Epithelial cell of esophagus (primary cell): Measurements from ENCODE around the gene PRKCZ.
A peak's percentile ranks its signal among the peaks of the same experiment; 100 is the strongest.

Source experiments
- DNase-seq: peaks from one replicate; pipeline ENCODE4 v3.0.0; 2010; ENCODE audit warnings: low read depth
- H3K4me3 ChIP-seq: 2 replicates; pipeline ENCODE4 v1.5.1; 2011; ENCODE audit warnings: mild to moderate bottlenecking, low read length, control low read depth
- TF ChIP-seq, protein P1 (sequence below): IDR thresholded peaks from 2 replicates; pipeline ENCODE4 v1.5.1; 2011; ENCODE audit warnings: low read depth, mild to moderate bottlenecking, low read length, control low read depth, inconsistent platforms; ENCODE audit not compliant: insufficient read depth; ENCODE audit errors: missing control alignments

The PRKCZ gene

DNA sequence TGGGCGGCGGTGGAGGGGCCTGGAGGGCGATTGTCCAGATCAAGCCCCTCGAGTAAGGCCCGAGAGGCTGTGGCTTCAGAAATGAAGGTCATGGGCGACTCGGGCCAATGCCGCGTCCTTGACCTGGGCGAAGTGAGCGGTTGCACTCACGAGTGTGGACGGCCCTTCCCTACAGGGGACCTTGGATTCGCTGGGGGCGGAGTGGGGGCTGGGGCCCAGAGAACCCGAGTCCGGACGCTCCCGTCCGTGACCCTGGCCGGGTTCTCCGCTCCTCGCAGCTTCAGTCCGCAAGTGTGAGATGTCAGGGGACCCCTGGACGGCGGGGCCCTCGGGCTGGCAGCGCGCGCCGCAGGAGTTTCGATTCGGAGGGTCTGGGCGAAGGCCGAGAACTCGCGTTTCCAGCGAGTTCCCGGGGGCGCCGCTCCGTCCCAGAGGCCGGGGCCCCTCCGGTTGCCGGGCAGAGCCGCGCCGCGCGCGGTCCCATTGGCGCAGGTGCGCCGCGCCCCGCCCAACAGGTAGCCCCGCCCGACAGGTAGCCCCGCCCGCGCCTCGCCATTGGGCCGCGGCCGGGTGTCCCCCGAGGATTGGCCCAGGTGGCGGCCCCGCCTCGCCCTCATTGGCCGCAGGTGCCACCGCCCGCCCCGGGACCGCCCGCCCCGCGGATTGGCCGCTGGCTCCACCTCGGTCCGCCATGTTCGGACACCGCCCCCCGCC, at the start of gene PRKCZ:
Gene PRKCZ (plus strand): TSS at position 694 of the 714 bp plus-strand sequence. CDS start 220 bp downstream, outside the sequence.
- peak within 1 kb of the TSS; percentile 72 for H3K4me3 ChIP-seq
- TF ChIP-seq, protein P1, sequence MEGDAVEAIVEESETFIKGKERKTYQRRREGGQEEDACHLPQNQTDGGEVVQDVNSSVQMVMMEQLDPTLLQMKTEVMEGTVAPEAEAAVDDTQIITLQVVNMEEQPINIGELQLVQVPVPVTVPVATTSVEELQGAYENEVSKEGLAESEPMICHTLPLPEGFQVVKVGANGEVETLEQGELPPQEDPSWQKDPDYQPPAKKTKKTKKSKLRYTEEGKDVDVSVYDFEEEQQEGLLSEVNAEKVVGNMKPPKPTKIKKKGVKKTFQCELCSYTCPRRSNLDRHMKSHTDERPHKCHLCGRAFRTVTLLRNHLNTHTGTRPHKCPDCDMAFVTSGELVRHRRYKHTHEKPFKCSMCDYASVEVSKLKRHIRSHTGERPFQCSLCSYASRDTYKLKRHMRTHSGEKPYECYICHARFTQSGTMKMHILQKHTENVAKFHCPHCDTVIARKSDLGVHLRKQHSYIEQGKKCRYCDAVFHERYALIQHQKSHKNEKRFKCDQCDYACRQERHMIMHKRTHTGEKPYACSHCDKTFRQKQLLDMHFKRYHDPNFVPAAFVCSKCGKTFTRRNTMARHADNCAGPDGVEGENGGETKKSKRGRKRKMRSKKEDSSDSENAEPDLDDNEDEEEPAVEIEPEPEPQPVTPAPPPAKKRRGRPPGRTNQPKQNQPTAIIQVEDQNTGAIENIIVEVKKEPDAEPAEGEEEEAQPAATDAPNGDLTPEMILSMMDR: no peak
- DNase-seq: peak; percentile 98

DNA sequence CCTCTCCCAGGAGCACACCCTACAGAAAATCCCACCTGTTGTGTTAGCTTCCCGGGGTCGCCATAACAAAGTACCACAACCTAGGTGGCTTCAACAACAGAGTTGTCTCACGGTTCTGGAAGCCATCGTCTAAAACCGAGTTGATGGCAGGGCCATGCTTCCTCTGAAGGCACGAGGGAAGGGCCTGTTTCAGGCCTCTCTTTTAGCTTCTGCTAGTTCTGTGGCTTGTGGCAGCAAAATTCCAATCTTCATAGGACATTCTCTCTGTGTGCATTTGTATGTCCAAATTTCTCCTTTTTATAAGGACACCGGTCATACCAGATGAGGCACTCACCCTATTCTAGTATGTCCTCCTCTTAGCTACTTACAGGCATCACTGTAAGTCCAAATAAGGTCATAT, 49.8 kb upstream of the PRKCZ start:
- DNase-seq: no peak
- TF ChIP-seq, protein P1: no peak
- no peak overlapping the region for H3K4me3 ChIP-seq

- no peak for DNase-seq
- no peak overlapping the region for H3K4me3 ChIP-seq
- TF ChIP-seq, protein P1: no peak
These were observed 49.4 kb upstream of the PRKCZ start for GRCh38 chr1:2000850-2001249.

GRCh38 chr1:2001773-2002411, 48.3 kb upstream of the PRKCZ start:
- no peak overlapping the region for H3K4me3 ChIP-seq
- DNase-seq: peak; percentile 73
- TF ChIP-seq, protein P1: no peak

- TF ChIP-seq, protein P1: no peak
- no peak within 1 kb of the TSS for H3K4me3 ChIP-seq
- DNase-seq: no peak
These were observed 46.6 kb upstream of the PRKCZ start, which contains the start of gene CFAP74 for GRCh38 chr1:2003541-2004131. CFAP74 (minus strand) TSS chr1:2003786; CDS start chr1:1990956, 12,830 bp downstream.

DNA sequence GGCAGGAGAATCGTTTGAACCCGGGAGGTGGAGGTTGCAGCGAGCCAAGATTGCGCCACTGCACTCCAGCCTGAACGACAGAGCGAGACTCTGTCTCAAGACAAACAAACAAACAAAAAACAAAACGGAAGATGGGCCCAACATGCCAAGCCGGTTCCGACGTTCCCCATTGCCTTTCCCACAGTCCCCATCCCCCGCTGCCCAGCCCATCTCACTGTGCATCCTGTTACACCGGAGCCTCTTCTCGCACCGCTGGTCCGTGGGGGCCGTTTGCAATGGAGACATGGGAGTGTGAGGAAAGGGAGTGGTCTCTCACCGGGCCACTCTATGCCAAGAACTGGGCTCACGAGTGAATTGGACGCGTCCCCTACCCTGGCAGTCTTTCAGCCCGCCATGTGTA, 45.4 kb upstream of the PRKCZ start:
- TF ChIP-seq, protein P1: no peak
- DNase-seq: no peak
- no peak overlapping the region for H3K4me3 ChIP-seq
